Activated CD4-positive, alpha-beta T cell treated with anti-CD3 and anti-CD28 coated beads for 48 hours (primary cell): ENCODE results near the gene DMKN.

Experiments
- DNase-seq: peaks from one replicate; pipeline ENCODE4 v3.0.0-alpha.2; 2020

Gene DMKN

GRCh38 chr19:35522745-35523327 lies 9.4 kb upstream of the DMKN start:
- no peak for DNase-seq

DNA sequence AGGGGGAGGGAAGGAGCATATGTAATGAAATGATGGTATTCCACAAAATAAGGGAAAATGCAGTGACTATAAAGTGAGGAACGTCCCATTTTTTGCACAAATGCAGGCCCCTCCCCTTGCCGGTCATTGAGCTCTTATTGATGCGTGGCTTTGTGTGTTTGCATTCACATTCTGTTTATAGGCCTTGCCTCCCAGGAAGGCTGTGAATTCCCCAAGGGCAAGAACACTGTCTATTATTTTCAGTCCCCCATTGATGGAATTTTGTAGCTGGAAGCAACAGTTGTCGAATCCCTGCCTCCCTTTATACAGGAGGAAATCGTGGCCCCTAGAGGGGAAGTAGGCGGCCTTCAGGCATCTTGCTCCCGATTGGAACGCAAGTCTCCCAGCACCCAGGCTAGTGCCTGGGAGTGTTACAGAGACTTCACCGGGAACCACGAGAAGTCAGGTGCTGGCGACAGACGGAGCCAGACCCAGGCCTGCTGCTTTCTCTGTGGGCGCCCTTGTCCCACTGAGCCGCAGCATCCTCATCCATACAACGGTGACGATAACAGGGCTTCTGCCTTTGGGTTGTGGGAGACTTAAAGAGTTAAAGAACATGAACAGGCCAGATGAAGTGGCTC lies 7.8 kb upstream of the DMKN start:
- no peak for DNase-seq

GRCh38 chr19:35519291-35519690 lies 5.8 kb upstream of the DMKN start:
- DNase-seq: no peak

DNA sequence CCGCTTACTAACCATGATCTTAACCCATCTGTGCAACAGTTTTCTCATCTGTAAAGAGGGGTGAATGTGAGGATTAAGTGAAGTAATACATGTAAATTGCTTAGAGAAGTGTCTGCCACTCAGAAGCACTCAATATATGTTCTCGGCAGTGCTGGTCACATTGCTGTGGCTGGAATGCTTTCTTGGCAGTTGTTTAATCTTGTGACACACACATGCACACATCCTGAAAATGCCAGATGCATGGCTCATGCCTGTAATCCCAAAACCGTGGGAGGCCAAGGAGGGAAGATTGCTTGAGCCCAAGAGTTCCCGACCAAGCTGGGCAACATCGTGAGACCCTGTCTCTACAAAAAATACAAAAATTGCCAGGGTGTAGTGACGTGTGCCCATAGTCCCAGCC lies 4.9 kb upstream of the DMKN start:
- DNase-seq: no peak

DNA sequence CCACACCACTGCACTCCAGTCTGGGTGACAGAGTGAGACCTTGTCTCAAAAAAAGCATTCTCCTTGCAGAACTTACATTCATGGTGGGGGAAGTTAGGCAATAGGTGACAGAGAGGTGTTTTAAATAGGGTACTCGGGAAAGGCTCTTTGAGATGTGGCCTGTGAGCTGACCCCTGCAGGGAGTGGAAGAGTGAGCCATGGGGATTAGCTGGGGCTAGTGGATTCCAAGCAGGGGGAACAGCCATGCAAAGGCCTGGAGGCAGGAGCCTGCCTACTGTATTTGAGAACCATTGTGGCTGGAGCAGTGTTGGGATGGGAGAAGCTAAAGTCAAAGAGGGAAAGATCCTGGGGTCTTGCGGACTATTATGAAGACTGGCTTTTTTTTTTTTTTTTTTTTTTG lies 3.9 kb upstream of the DMKN start:
- no peak for DNase-seq

- no peak for DNase-seq
These were observed 2.9 kb upstream of the DMKN start for GRCh38 chr19:35516310-35516709.

DNA sequence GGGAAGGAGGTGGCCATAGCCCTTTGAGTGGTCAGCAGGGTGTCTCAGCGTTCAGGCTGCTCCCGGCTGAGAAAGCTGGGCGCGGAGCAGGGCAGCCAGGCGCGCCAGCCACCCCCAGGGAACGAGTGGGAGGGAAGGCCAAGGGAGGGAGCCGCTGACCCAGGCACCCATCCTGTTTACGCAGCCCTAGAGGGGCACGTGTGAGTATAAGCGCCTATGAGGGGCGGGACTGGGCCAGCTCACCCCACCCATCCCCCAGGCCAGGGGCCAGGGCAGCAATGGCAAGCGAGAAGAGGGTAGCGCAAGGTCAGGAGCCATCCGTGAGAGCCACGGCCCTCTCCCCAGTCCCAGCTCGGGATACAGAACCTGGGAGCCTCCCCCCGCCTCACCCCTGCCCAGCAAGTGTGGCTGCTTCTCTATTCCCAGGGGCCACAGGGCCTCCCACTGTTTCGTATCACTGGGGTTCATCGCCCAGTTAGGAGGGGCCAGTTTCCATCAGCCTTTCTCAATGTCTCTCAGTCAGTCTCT lies 897 bp upstream of the DMKN start:
- DNase-seq: no peak

DNA sequence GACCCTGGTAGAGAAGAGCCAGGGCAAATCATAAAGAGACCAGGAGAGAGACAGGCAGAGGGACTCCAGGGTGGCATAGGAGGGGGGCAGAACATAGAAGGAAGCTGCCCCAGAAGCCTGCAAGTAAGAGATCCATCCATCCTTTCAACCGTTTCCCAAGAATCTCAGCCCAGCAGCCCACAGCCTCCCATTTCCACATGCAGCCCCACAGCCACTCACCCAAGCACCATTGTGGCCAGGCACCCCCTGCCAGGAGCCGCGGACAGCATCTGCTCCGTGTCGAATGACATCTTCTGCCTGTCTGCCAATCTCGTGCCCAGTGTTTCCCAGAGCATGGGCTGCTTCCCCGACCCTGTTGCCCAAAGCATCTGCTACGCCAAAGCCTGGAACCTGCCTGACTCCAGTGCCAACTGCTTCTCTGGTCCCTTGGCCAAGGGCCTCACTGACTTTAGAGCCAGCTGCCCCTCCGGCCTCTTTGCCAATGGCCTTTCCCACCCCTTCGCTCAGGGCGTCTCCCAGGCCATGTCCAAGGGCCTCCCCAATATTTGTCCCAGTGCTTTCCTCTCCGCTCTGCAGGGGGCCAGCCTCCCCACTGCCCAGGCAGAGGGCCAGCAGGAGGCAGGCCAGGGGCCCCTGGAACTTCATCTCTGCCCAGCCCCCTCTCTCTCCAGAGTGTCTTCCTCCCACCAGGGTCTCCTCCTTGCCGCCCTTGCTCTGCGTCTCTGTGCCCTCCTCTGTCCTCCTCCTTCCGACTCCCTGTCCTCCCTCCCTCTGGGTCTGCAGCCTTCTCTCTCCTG lies 420 bp downstream of the DMKN start:
- no peak for DNase-seq

- no peak for DNase-seq
These were observed 2.1 kb downstream of the DMKN start for GRCh38 chr19:35511337-35511736.

DNA sequence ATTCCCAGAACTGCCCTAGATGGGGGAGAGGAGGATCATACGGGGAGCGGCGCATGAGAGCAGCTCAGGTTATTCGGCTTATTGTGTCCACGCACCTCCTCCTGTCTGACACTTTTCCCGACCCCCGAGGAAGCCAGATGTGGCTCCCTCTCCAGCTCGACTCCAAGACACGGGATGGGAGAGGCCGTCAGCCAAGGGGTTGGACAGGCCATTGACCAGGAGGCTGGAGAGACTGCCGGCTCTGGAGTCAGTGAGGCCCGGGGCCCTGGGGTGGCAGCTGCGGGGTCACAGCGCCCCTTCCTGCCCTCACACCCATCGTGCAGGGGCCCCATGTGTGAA lies 2.9 kb downstream of the DMKN start:
- no peak for DNase-seq

DNA sequence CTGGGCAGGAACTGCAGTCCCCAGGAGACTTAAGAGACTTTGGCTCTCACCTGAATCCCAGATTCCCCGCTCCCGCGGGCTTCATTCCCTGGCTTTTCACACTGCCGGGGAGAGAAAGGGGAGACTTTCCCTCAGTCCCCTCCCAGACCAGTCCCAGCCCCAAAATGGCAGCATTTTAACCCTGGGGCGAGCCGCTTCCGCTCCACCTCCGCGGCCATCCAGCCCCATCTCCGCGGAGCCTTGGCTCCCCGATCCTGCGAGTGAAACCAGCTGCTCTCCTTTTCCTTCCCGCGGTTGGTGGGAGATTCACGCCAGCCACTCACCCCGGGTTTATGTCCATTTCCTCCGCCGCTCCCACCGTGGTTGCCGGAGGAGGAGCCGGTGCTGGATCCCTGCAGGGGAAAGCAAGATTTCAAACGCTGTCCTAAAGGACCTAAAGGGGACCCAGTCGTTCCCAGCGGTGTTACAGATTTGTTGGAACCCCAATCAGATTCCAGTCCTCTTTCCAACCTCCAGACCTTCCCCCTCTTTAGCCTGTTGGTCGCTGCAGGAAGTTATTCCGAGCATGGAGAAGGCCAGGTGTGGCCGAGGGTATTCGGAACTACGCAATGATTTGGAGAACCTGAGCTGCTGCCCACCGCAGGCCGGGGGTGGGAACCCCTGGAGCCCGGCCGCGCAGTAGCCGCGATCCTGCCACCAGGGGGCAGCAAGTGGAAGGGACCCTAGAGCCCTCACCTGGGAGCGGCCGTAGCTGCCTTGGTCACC lies 3.4 kb downstream of the DMKN start:
- peak; percentile 84 for DNase-seq

DNA sequence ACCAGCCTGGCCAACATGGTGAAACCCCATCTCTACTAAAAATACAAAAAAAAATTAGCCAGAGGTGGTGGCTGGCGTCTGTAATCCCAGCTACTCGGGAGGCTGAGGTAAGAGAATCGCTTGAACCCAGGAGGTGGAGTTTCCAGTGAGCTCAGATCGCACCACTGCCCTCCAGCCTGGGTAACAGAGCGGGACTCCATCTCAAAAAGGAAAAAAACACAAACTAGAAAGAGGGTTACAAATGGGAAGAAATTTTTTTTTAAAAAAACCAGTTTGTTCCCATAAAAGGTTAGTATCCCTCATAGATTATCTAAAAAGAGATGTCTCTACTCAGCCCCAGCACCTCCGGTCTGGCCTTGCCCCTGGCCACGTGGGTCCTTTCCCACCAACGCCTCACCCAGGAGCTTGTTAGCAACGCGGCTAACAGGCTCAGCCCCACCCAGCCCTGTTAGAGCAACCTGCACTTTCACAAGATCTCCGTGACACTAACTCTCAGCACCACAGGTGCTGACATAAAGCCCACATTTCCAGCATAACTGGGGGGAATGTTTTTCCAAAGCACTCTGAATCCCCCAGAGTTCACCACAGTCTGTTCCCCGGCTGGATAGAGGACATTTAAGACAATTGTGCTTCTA lies 4.3 kb downstream of the DMKN start:
- DNase-seq: peak; percentile 59

DNA sequence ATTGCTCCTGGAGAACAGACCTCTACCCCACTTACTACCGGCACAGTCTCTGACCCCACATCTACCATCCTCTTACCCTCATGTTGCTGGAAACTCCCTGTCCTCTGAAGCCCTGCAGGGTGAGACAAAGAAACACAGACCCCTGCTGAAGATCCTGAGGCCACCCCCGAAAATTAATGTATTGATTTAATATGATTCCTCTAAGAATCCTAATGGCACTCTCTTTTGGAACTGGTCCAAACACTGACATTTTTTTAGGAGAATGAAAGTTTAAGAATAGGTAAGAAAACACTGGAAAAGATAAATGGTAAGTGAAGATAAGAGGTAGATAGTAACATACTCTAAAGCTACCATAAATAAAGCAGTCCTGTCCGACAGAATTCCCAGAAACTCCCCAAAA lies 5.3 kb downstream of the DMKN start:
- no peak for DNase-seq

- no peak for DNase-seq
These were observed 5.9 kb downstream of the DMKN start for GRCh38 chr19:35507561-35507960.

DNA sequence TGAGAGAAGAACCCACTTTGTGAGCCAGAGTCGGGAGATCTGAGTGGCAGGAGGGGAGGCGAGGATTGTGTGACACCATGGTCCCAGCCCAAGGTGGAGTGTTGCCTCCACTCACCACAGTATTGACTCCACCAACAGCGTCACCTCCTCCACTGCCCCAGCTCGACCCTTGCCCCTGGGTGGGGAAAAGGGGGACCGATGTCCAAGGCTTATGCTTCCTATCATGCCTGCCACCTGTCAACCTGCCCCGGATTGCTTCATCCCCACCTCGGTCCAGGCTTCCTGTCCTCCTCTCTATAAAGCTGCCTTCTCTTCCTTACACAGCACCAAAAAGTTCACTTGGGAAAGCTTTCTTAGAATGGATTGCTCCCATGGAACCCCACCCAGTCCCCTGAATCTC lies 7.4 kb downstream of the DMKN start:
- no peak for DNase-seq

GRCh38 chr19:35502751-35503150 lies 10.7 kb downstream of the DMKN start:
- no peak for DNase-seq

- no peak for DNase-seq
These were observed 11.8 kb downstream of the DMKN start for GRCh38 chr19:35501684-35502083.

- DNase-seq: no peak
These were observed 12.8 kb downstream of the DMKN start for GRCh38 chr19:35500611-35501010.

- DNase-seq: no peak
These were observed 14.4 kb downstream of the DMKN start for GRCh38 chr19:35498984-35499527.

DNA sequence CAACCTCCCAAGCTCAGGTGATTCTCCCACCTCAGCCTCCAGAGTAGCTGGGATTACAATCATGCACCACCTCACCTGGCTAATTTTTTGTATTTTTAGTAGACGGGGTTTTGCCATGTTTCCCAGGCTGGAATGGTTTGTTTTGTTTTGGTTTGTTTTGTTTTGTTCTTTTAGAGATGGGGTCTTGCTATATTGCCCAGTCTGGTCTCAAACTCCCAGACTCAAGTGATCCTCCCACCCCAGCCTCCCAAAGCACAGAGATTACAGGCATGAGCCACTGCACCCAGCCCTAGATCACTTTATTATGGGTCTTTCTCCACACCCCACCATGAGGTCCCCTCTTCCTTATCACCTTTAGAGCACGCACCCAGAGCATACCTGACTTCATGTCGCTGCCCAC lies 15.2 kb downstream of the DMKN start:
- no peak for DNase-seq

DNA sequence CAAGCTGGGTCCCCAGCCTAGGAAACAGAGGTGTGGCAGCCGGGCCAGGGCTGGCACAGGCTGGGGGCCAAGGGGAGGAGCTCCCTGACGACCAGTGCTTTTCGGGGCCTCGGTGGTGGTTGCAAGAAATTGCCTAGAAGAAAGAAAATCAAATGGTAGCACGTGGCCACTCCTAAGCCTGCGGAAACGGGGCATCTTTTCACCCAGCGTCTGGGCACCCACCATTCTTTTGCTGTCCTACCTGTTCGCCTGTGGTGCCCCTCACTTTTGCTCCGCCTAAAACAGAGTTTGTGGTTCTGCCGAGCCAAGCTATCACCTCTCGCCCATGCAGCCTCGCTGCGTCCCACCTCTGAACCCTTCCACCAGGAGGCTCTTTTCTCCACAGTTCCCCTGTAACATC lies 16.0 kb downstream of the DMKN start:
- no peak for DNase-seq
